HG03159 (cell line): ENCODE data around the gene SDK2.

ENCODE experiments used
- ATAC-seq: cut with Tn5 transposase; IDR thresholded peaks from one replicate; pipeline ENCODE4 v1.9.1; 2021; ENCODE audit warnings: mild to moderate bottlenecking, moderate library complexity; ENCODE audit not compliant: unreplicated experiment

SDK2 gene

GRCh38 chr17:73644145-73645049, at the start of gene SDK2:
TSS of gene SDK2 (minus strand) at chr17:73644445. CDS start at chr17:73644088, 357 bp downstream.
- ATAC-seq: no peak

GRCh38 chr17:73693071-73693470, 48.8 kb upstream of the SDK2 start:
- no peak for ATAC-seq

GRCh38 chr17:73691321-73691766, 47.1 kb upstream of the SDK2 start:
- no peak for ATAC-seq

- no peak for ATAC-seq
Measured at GRCh38 chr17:73690676-73691075, 46.4 kb upstream of the SDK2 start.

- no peak for ATAC-seq
Measured at GRCh38 chr17:73689596-73690275, 45.5 kb upstream of the SDK2 start.

GRCh38 chr17:73686961-73687360, 42.7 kb upstream of the SDK2 start:
- ATAC-seq: no peak

GRCh38 chr17:73686126-73686525, 41.9 kb upstream of the SDK2 start:
- ATAC-seq: no peak

- ATAC-seq: no peak
Measured at GRCh38 chr17:73684183-73684582, 39.9 kb upstream of the SDK2 start.

GRCh38 chr17:73683771-73684170, 39.5 kb upstream of the SDK2 start:
- no peak for ATAC-seq

- no peak for ATAC-seq
Measured at GRCh38 chr17:73681946-73682345, 37.7 kb upstream of the SDK2 start.

GRCh38 chr17:73679476-73679875, 35.2 kb upstream of the SDK2 start:
- no peak for ATAC-seq

GRCh38 chr17:73678999-73679398, 34.8 kb upstream of the SDK2 start:
- ATAC-seq: no peak

GRCh38 chr17:73669771-73670170, 25.5 kb upstream of the SDK2 start:
- ATAC-seq: no peak

GRCh38 chr17:73667181-73667959, 23.1 kb upstream of the SDK2 start:
- ATAC-seq: no peak

- ATAC-seq: no peak
Measured at GRCh38 chr17:73663614-73664013, 19.4 kb upstream of the SDK2 start.

GRCh38 chr17:73660366-73660765, 16.1 kb upstream of the SDK2 start:
- ATAC-seq: no peak

- no peak for ATAC-seq
Measured at GRCh38 chr17:73658821-73659515, 14.7 kb upstream of the SDK2 start.

GRCh38 chr17:73657473-73658116, 13.3 kb upstream of the SDK2 start:
- ATAC-seq: no peak

- ATAC-seq: no peak
Measured at GRCh38 chr17:73654241-73654640, 10.0 kb upstream of the SDK2 start.

- no peak for ATAC-seq
Measured at GRCh38 chr17:73653810-73654209, 9.6 kb upstream of the SDK2 start.
